ENCODE data around the gene CTBP2.

CTBP2 gene

DNA sequence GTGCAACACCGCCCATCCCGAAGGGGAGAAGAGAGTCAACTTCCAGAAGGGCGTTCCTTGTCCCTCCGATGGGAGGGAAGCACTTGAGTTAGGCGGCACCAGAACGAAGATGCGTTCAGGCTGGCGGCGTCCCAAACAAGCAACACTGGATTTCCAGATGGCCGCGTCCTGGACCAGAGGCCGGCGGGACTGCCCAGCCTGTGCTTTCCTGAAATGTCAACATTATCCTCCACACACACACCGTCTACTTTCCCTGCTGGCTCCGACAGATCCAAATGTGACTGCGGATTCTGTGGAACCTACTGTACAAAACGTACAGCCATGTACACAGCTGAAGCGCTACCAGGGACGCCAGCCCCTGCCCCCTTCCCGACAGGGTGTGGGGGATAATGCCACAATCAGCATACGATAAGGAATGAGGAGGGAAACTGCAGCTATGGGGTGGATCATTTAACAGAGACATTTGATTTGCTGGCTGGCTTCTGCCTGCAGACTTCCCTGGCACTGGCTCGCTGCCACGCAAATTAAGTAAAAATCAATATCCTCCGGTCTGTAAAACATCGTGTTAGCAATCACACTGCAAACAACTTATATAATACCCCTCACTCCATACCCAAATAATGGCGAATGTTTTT, 136.4 kb downstream of the CTBP2 start:
- CTCF ChIA-PET: no interaction called here
- POLR2A ChIA-PET: no interaction called here
- DNase-seq (ENCODE audit: extremely low spot score): no peak
- TF ChIP-seq, protein P1, sequence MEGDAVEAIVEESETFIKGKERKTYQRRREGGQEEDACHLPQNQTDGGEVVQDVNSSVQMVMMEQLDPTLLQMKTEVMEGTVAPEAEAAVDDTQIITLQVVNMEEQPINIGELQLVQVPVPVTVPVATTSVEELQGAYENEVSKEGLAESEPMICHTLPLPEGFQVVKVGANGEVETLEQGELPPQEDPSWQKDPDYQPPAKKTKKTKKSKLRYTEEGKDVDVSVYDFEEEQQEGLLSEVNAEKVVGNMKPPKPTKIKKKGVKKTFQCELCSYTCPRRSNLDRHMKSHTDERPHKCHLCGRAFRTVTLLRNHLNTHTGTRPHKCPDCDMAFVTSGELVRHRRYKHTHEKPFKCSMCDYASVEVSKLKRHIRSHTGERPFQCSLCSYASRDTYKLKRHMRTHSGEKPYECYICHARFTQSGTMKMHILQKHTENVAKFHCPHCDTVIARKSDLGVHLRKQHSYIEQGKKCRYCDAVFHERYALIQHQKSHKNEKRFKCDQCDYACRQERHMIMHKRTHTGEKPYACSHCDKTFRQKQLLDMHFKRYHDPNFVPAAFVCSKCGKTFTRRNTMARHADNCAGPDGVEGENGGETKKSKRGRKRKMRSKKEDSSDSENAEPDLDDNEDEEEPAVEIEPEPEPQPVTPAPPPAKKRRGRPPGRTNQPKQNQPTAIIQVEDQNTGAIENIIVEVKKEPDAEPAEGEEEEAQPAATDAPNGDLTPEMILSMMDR (IDR thresholded peaks at IDR 0.05; ENCODE audit: control extremely low read depth, extremely low read depth, low read depth, missing control alignments): no peak

DNA sequence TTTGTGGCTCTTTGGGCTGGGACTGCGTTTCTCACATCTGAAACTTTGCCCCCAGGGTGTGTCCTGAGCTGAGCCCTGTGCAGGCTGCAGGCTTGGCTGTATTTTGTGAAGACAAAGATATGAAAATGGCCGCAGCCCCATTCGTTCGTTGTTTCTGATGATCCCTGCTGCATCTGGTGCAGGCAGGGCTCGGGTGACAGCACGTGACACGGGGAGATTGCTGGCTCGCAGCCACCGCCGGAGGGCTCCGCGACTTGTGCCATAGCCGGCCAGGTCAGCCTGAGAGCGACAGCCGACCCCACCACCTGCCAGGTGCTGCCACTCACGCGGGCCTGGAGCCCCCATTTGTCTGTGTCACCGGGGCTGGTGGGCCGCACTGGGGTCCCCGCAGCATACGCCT, 137.1 kb downstream of the CTBP2 start:
- TF ChIP-seq, protein P1 (IDR thresholded peaks at IDR 0.05; ENCODE audit: control extremely low read depth, extremely low read depth, low read depth, missing control alignments): no peak
- ChIA-PET POLR2A (no interaction called here), CTCF (interaction anchor here (1.3 kb wide), 1 partner anchor 25 kb away, joined by 3 read pairs; no protein-coding TSS in a partner anchor)
- DNase-seq (ENCODE audit: extremely low spot score): no peak

DNA sequence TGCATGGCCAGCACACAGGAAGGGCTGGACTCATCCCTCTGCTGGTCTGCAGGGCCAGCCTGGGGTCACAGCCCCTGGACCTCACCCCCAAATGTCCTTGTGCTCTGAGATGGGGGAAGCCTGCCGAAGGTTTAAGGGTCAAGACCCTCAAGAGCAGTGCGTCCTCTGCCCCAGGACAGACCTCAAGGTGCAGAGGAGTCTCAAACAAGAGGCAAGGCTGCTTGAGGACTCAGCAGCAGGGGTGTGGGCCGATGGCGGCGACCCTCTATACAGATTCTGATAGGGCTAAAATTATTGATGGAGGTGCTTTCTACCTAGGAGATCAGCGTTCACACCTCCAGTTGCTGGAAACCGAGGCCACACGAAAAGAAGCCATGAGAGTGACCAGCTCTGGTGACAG, 137.7 kb downstream of the CTBP2 start:
- no peak for DNase-seq (ENCODE audit: extremely low spot score)
- POLR2A ChIA-PET: no interaction called here
- CTCF ChIA-PET: interaction anchor here (1.3 kb wide), 1 partner anchor 26 kb away, joined by 3 read pairs; no protein-coding TSS in a partner anchor
- TF ChIP-seq, protein P1 (IDR thresholded peaks at IDR 0.05; ENCODE audit: control extremely low read depth, extremely low read depth, low read depth, missing control alignments): no peak

DNA sequence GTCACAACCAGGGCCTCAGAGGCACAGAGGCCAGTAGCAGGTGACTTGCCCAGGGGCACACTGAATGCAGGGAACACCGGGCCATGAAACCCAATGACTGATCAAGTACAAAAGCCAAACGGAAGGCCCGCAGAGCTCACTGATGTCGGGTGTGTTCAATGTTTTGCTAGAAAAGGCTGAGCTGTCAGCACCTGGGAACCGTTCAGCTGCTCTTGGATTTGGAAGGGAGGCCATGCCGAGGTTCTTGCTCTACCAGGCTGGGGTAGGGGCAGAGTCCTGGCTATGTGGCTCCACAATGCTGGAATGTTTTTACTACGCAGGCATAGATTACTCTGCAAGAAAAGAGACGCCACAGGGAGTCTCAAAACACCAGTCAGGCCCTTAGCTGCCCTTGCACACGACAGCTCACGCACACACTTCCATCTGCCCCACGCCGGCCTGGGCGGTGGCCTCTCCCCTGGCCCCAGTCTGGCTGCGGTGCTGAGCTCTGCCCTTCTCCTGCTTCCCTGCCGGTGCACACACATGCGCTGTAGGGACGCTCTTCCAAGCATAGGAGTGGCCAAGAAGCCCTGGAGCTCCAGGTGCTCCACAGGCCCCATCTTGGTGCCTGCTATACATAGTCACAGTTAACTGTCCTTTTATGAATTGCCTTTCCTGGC, 138.5 kb downstream of the CTBP2 start:
- CTCF ChIA-PET: interaction anchor here (0.8 to 1.2 kb wide), 2 partner anchors 26 to 29 kb away, joined by 3 to 6 read pairs; no protein-coding TSS in a partner anchor
- DNase-seq (ENCODE audit: extremely low spot score): no peak
- TF ChIP-seq, protein P1 (IDR thresholded peaks at IDR 0.05; ENCODE audit: control extremely low read depth, extremely low read depth, low read depth, missing control alignments): no peak
- POLR2A ChIA-PET: no interaction called here

DNA sequence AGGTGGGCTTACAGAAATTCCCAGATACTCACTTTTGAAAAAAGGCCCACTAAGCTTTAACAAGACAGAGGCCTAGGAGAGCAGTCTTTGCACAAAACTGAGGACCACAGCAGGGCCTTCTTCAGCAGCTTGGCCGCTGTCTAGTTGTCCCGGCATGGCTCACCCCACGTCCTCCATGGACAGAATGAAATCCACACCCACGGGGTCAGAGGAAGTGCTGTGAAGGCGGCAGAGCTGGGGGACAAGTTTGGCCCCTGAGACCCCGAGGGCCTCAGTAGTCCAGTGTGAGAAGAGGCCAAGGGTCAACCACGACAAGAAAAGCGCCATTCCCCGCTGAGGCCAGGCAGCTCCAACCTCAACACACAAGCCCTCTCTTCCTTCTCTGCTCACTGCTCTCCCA, 139.5 kb downstream of the CTBP2 start:
- TF ChIP-seq, protein P1 (IDR thresholded peaks at IDR 0.05; ENCODE audit: control extremely low read depth, extremely low read depth, low read depth, missing control alignments): no peak
- no peak for DNase-seq (ENCODE audit: extremely low spot score)
- ChIA-PET POLR2A (no interaction called here), CTCF (interaction anchor here (1.3 to 2.3 kb wide), 2 partner anchors 11 to 27 kb away, joined by 3 to 7 read pairs; no protein-coding TSS in a partner anchor)

DNA sequence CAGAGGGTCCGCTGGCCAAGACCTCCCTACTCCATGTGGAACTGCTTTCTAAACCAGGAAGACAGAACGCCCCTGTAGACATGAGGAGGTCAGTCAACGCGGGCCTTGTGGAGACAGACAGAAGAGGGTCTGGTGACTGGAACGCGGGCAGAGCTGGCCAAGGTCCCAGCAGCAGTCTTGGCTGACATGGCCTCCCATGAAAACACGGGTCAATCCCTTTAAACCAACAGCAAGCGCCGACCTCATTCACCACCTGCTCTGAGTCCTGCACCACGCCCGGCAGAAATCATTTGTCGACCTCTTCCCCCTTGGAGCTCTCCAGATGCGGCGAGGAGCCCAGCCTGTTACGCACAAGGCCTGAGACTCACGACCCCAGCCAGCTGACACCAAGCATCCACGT, 140.0 kb downstream of the CTBP2 start:
- no peak for DNase-seq (ENCODE audit: extremely low spot score)
- TF ChIP-seq, protein P1 (IDR thresholded peaks at IDR 0.05; ENCODE audit: control extremely low read depth, extremely low read depth, low read depth, missing control alignments): no peak
- CTCF ChIA-PET: interaction anchor here (1.3 to 2.3 kb wide), 2 partner anchors 11 to 27 kb away, joined by 3 to 7 read pairs; no protein-coding TSS in a partner anchor
- POLR2A ChIA-PET: no interaction called here

Measured in GM10248 (cell line).